GM23338 (cell line): Measurements from ENCODE around the gene PPY. TPM values are rescaled to one million over a fixed set of nuclear protein-coding genes. Genes with fewer than 3 reads are reported as not detected.

Experiments used
- ATAC-seq: fragments of 200-7000 bp; cut with Tn5 transposase; 3 replicates; pipeline ENCODE4 v1.9.1; 2020
- DNase-seq: peaks from one replicate; pipeline ENCODE4 v3.0.0-alpha.2; 2015; ENCODE audit warnings: low spot score
- H2AFZ ChIP-seq: fragments of 200-600 bp; sonication (generic); 2 replicates; pipeline ENCODE4 v1.8.0; 2016; ENCODE audit warnings: antibody characterized with exemption, mild to moderate bottlenecking, moderate library complexity
- H3F3A ChIP-seq: fragments of 200-600 bp; sonication (generic); replicated peaks from 2 replicates; pipeline ENCODE4 v1.8.0; 2017; ENCODE audit warnings: antibody characterized with exemption, mixed run types, low read depth
- H3K27ac ChIP-seq: fragments of 200-600 bp; sonication (generic); 2 replicates; pipeline ENCODE4 v1.6.1; 2016; ENCODE audit warnings: low read depth
- H3K27me3 ChIP-seq: fragments of 200-600 bp; sonication (generic); 2 replicates; pipeline ENCODE4 v1.8.0; 2016; ENCODE audit warnings: mild to moderate bottlenecking, mixed run types, moderate library complexity; ENCODE audit not compliant: insufficient read depth
- H3K36me3 ChIP-seq: fragments of 200-600 bp; sonication (generic); 2 replicates; pipeline ENCODE4 v1.8.0; 2016; ENCODE audit warnings: mild to moderate bottlenecking; ENCODE audit not compliant: insufficient read depth
- H3K4me1 ChIP-seq: fragments of 200-600 bp; sonication (generic); 2 replicates; pipeline ENCODE4 v1.8.0; 2016; ENCODE audit warnings: mild to moderate bottlenecking, moderate library complexity; ENCODE audit not compliant: insufficient read depth
- H3K4me2 ChIP-seq: fragments of 200-600 bp; sonication (generic); 2 replicates; pipeline ENCODE4 v1.7.1; 2017; ENCODE audit warnings: mixed run types
- H3K4me3 ChIP-seq: fragments of 200-600 bp; sonication (generic); 2 replicates; pipeline ENCODE4 v1.6.1; 2016; ENCODE audit warnings: mixed run types
- H3K79me2 ChIP-seq: fragments of 200-600 bp; sonication (generic); replicated peaks from 2 replicates; pipeline ENCODE4 v1.8.0; 2017; ENCODE audit warnings: mild to moderate bottlenecking; ENCODE audit not compliant: insufficient read depth
- H3K9me2 ChIP-seq: fragments of 200-600 bp; sonication (generic); 2 replicates; pipeline ENCODE4 v1.8.0; 2017; ENCODE audit not compliant: insufficient read depth
- H4K20me1 ChIP-seq: fragments of 200-600 bp; sonication (generic); replicated peaks from 2 replicates; pipeline ENCODE4 v1.8.0; 2017; ENCODE audit warnings: mild to moderate bottlenecking; ENCODE audit not compliant: insufficient read depth
- H3K27ac Mint-ChIP-seq: 2 replicates; pipeline ENCODE4 v1.8.0; 2020; ENCODE audit warnings: inconsistent platforms, mild to moderate bottlenecking, moderate library complexity, mixed read lengths
- H3K27me3 Mint-ChIP-seq: 3 replicates; pipeline ENCODE4 v1.8.0; 2022; ENCODE audit warnings: low read depth, mild to moderate bottlenecking, moderate library complexity, mixed read lengths, inconsistent platforms; ENCODE audit not compliant: insufficient read depth, poor library complexity
- H3K36me3 Mint-ChIP-seq: 3 replicates; pipeline ENCODE4 v1.8.0; 2021; ENCODE audit warnings: low read depth, mild to moderate bottlenecking, inconsistent platforms, moderate library complexity, mixed read lengths
- H3K4me1 Mint-ChIP-seq: 3 replicates; pipeline ENCODE4 v1.8.0; 2020; ENCODE audit warnings: mild to moderate bottlenecking, inconsistent platforms, mixed read lengths
- H3K4me3 Mint-ChIP-seq: 3 replicates; pipeline ENCODE4 v1.8.0; 2021; ENCODE audit warnings: moderate library complexity, mild to moderate bottlenecking, inconsistent platforms, mixed read lengths
- H3K9me3 Mint-ChIP-seq: 3 replicates; pipeline ENCODE4 v1.8.0; 2020; ENCODE audit warnings: moderate library complexity, mild to moderate bottlenecking, inconsistent platforms, mixed read lengths
- EZH2 ChIP-seq: fragments of 200-600 bp; sonication (generic); IDR thresholded peaks from one replicate; pipeline ENCODE4 v1.8.0; 2017; ENCODE audit warnings: antibody characterized with exemption, mild to moderate bottlenecking, low read depth; ENCODE audit not compliant: unreplicated experiment
- EZH2phosphoT487 ChIP-seq: fragments of 200-600 bp; sonication (generic); IDR thresholded peaks from one replicate; pipeline ENCODE4 v1.8.1; 2018; ENCODE audit warnings: antibody characterized with exemption; ENCODE audit not compliant: unreplicated experiment
- JUNB ChIP-seq: IDR thresholded peaks from one replicate; pipeline ENCODE4 v1.6.1; 2016; ENCODE audit warnings: antibody characterized with exemption; ENCODE audit not compliant: unreplicated experiment
- NANOG ChIP-seq: IDR thresholded peaks from 2 replicates; pipeline ENCODE4 v1.6.1; 2016; ENCODE audit warnings: antibody characterized with exemption, borderline replicate concordance
- POLR2AphosphoS5 ChIP-seq: IDR thresholded peaks from 2 replicates; pipeline ENCODE4 v1.6.1; 2016; ENCODE audit warnings: antibody characterized with exemption, low read depth
- ZNF114 ChIP-seq: fragments of 250-450 bp; sonication (Bioruptor Pico); IDR thresholded peaks from 2 replicates; pipeline ENCODE4 v1.5.0; 2020; ENCODE audit warnings: mild to moderate bottlenecking, moderate library complexity
- polyA plus RNA-seq: library from polyadenylated mRNA; unstranded; fragments of >200 nt; fragmentation: Nextera tagmentation; extraction: Ambion mirVana; gene quantifications from 2 replicates; pipeline ENCODE4 v1.2.1, GENCODE V29; 2016
- total RNA-seq: library from RNA; depleted of rRNA; stranded (reverse); fragments of >200 nt; shearing (Covaris generic); gene quantifications from 2 replicates; pipeline ENCODE4 v1.2.3, GENCODE V29; 2014
- TF ChIP-seq, protein P1 (sequence below): fragments of 250-450 bp; sonication (Bioruptor Pico); IDR thresholded peaks from 2 replicates; pipeline ENCODE4 v1.5.0; 2020; ENCODE audit warnings: mild to moderate bottlenecking, moderate library complexity
- TF ChIP-seq, protein P2 (sequence below), 2 experiments: fragments of 200-600 bp in 1 of 2; sonication (generic) in 1 of 2; conservative IDR thresholded peaks; 2 replicates each; pipeline versions ENCODE4 v1.5.1 to v1.6.1; 2016 to 2017; ENCODE audit warnings: antibody characterized with exemption in 2 of 2, low read depth in 2 of 2, mild to moderate bottlenecking in 2 of 2, moderate library complexity in 1 of 2
- TF ChIP-seq, protein P3 (sequence below): IDR thresholded peaks from one replicate; pipeline ENCODE4 v1.6.1; 2018; ENCODE audit warnings: antibody characterized with exemption; ENCODE audit not compliant: unreplicated experiment
- TF ChIP-seq, protein P4 (sequence below): IDR thresholded peaks from 2 replicates; pipeline ENCODE4 v1.6.1; 2016; ENCODE audit warnings: antibody characterized with exemption

Gene PPY
- total and polyA plus RNA-seq, 2 experiments from 2014 or later: 0.94 TPM; not detected in 1

DNA sequence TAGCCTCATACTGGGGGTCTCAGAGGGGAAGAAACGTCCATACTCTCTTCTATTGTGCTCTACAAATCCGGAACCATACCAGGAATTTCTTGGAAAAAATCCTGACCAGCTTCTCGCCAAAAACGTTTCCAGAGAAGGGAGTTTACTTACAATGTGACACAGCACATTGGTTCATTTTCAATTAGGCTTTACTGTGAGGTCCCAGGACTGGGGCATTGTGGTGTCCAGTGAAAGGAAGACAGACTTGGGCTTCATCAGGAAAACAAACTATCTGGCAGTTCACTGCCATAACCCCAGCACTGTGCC lies 49.7 kb downstream of the PPY start (continued):
- TF ChIP-seq, protein P1, sequence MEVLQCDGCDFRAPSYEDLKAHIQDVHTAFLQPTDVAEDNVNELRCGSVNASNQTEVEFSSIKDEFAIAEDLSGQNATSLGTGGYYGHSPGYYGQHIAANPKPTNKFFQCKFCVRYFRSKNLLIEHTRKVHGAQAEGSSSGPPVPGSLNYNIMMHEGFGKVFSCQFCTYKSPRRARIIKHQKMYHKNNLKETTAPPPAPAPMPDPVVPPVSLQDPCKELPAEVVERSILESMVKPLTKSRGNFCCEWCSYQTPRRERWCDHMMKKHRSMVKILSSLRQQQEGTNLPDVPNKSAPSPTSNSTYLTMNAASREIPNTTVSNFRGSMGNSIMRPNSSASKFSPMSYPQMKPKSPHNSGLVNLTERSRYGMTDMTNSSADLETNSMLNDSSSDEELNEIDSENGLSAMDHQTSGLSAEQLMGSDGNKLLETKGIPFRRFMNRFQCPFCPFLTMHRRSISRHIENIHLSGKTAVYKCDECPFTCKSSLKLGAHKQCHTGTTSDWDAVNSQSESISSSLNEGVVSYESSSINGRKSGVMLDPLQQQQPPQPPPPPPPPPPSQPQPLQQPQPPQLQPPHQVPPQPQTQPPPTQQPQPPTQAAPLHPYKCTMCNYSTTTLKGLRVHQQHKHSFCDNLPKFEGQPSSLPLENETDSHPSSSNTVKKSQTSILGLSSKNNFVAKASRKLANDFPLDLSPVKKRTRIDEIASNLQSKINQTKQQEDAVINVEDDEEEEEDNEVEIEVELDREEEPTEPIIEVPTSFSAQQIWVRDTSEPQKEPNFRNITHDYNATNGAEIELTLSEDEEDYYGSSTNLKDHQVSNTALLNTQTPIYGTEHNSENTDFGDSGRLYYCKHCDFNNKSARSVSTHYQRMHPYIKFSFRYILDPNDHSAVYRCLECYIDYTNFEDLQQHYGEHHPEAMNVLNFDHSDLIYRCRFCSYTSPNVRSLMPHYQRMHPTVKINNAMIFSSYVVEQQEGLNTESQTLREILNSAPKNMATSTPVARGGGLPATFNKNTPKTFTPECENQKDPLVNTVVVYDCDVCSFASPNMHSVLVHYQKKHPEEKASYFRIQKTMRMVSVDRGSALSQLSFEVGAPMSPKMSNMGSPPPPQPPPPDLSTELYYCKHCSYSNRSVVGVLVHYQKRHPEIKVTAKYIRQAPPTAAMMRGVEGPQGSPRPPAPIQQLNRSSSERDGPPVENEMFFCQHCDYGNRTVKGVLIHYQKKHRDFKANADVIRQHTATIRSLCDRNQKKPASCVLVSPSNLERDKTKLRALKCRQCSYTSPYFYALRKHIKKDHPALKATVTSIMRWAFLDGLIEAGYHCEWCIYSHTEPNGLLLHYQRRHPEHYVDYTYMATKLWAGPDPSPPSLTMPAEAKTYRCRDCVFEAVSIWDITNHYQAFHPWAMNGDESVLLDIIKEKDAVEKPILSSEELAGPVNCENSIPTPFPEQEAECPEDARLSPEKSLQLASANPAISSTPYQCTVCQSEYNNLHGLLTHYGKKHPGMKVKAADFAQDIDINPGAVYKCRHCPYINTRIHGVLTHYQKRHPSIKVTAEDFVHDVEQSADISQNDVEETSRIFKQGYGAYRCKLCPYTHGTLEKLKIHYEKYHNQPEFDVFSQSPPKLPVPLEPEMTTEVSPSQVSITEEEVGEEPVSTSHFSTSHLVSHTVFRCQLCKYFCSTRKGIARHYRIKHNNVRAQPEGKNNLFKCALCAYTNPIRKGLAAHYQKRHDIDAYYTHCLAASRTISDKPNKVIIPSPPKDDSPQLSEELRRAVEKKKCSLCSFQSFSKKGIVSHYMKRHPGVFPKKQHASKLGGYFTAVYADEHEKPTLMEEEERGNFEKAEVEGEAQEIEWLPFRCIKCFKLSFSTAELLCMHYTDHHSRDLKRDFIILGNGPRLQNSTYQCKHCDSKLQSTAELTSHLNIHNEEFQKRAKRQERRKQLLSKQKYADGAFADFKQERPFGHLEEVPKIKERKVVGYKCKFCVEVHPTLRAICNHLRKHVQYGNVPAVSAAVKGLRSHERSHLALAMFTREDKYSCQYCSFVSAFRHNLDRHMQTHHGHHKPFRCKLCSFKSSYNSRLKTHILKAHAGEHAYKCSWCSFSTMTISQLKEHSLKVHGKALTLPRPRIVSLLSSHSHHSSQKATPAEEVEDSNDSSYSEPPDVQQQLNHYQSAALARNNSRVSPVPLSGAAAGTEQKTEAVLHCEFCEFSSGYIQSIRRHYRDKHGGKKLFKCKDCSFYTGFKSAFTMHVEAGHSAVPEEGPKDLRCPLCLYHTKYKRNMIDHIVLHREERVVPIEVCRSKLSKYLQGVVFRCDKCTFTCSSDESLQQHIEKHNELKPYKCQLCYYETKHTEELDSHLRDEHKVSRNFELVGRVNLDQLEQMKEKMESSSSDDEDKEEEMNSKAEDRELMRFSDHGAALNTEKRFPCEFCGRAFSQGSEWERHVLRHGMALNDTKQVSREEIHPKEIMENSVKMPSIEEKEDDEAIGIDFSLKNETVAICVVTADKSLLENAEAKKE (CRISPR knock-in tag): no peak
- TF ChIP-seq, protein P2, sequence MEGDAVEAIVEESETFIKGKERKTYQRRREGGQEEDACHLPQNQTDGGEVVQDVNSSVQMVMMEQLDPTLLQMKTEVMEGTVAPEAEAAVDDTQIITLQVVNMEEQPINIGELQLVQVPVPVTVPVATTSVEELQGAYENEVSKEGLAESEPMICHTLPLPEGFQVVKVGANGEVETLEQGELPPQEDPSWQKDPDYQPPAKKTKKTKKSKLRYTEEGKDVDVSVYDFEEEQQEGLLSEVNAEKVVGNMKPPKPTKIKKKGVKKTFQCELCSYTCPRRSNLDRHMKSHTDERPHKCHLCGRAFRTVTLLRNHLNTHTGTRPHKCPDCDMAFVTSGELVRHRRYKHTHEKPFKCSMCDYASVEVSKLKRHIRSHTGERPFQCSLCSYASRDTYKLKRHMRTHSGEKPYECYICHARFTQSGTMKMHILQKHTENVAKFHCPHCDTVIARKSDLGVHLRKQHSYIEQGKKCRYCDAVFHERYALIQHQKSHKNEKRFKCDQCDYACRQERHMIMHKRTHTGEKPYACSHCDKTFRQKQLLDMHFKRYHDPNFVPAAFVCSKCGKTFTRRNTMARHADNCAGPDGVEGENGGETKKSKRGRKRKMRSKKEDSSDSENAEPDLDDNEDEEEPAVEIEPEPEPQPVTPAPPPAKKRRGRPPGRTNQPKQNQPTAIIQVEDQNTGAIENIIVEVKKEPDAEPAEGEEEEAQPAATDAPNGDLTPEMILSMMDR (conservative IDR thresholded peaks at IDR 0.05; ENCODE audit: low read depth in 2 of 2): no peak
- TF ChIP-seq EZH2: no peak
- no peak for TF ChIP-seq ZNF114 (CRISPR knock-in tag)

DNA sequence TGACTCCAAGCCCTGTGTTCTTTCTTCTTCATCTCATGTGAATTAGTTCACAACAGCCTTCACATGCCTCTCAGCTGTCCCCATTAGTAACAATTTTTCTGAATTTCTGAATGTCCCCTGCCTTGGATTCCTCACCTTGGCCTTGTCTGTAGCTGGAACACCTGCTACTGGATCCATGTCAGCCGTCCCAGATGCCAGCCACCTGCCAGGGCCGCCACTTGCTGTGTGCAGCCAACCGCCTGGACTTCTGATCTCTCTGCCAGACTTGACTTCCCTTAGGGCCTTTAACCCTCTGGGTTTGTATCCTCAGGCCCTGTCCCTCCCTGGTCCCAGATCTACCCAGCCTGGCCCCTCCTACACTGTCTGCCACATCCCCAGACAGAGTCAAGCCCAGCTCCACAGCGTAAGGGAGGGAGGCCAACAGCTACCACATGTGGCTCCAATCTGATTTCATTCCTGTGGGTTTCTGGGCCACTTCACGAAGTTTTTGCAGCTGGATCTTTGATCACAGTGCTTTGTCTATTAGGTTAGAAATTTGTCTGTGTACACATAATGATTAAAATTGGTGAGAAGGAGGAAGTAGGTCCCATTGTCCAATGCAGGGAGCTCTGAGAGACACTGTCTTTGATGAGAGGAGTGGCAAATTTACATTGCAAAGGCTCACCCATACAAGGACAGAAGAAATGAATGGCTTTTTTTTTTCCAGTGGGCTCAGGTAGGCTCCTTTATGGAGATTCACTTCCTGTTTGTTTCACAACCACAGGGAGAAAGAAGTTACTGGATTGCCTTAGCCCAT lies 50.2 kb downstream of the PPY start:
- Histone ChIP-seq H3K36me3 (no peaks in the 10 kb centered on the region), H3F3A (peaks cover 4% of the 10 kb centered on the region; the same call in 1 of the 2 replicates), H2AFZ (no peak overlapping the region), H3K4me1 (peaks cover 28% of the 10 kb centered on the region), H3K9me2 (no peaks in the 10 kb centered on the region), H3K4me3 (peak overlapping the region; percentile 30), H4K20me1 (no peaks in the 10 kb centered on the region; the same call in 1 of the 2 replicates), H3K27me3 (no peaks in the 10 kb centered on the region), H3K4me2 (peak overlapping the region; percentile 71), H3K79me2 (no peaks in the 10 kb centered on the region; the same call in 1 of the 2 replicates), H3K27ac (peak overlapping the region; percentile 80)
- Mint-ChIP-seq H3K36me3 (peaks cover 34% of the 10 kb centered on the region), H3K4me1 (peaks cover 30% of the 10 kb centered on the region), H3K27ac (peak overlapping the region; percentile 87), H3K9me3 (no peaks in the 10 kb centered on the region; the same call in 2 of the 3 replicates), H3K27me3 (no peaks in the 10 kb centered on the region), H3K4me3 (peak overlapping the region; percentile 38; the same call in 2 of the 3 replicates)
- peak; percentile 53 for DNase-seq
- no peak for TF ChIP-seq EZH2
- TF ChIP-seq NANOG: 0 out of 2 replicates have a peak, but pooled peaks have one; percentile 37
- no peak for TF ChIP-seq EZH2phosphoT487
- no peak for TF ChIP-seq JUNB
- TF ChIP-seq POLR2AphosphoS5: no peak
- TF ChIP-seq, protein P3, sequence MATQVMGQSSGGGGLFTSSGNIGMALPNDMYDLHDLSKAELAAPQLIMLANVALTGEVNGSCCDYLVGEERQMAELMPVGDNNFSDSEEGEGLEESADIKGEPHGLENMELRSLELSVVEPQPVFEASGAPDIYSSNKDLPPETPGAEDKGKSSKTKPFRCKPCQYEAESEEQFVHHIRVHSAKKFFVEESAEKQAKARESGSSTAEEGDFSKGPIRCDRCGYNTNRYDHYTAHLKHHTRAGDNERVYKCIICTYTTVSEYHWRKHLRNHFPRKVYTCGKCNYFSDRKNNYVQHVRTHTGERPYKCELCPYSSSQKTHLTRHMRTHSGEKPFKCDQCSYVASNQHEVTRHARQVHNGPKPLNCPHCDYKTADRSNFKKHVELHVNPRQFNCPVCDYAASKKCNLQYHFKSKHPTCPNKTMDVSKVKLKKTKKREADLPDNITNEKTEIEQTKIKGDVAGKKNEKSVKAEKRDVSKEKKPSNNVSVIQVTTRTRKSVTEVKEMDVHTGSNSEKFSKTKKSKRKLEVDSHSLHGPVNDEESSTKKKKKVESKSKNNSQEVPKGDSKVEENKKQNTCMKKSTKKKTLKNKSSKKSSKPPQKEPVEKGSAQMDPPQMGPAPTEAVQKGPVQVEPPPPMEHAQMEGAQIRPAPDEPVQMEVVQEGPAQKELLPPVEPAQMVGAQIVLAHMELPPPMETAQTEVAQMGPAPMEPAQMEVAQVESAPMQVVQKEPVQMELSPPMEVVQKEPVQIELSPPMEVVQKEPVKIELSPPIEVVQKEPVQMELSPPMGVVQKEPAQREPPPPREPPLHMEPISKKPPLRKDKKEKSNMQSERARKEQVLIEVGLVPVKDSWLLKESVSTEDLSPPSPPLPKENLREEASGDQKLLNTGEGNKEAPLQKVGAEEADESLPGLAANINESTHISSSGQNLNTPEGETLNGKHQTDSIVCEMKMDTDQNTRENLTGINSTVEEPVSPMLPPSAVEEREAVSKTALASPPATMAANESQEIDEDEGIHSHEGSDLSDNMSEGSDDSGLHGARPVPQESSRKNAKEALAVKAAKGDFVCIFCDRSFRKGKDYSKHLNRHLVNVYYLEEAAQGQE: no peak
- TF ChIP-seq, protein P4, sequence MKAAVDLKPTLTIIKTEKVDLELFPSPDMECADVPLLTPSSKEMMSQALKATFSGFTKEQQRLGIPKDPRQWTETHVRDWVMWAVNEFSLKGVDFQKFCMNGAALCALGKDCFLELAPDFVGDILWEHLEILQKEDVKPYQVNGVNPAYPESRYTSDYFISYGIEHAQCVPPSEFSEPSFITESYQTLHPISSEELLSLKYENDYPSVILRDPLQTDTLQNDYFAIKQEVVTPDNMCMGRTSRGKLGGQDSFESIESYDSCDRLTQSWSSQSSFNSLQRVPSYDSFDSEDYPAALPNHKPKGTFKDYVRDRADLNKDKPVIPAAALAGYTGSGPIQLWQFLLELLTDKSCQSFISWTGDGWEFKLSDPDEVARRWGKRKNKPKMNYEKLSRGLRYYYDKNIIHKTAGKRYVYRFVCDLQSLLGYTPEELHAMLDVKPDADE: no peak
- peak; percentile 91 for ATAC-seq
